LNCaP clone FGC (cell line): ENCODE data around the gene PFKFB2.

ENCODE experiments used
- DNase-seq: peaks from one replicate; pipeline ENCODE4 v3.0.0-alpha.2; 2011; ENCODE audit warnings: low read depth
- H3K4me3 ChIP-seq: 2 replicates; pipeline ENCODE4 v1.5.1; 2011; ENCODE audit warnings: mild to moderate bottlenecking, low read depth, low read length, control low read depth
- CTCF ChIP-seq: IDR thresholded peaks from 2 replicates; pipeline ENCODE4 v1.5.1; 2012; ENCODE audit warnings: mild to moderate bottlenecking; ENCODE audit not compliant: control insufficient read depth, insufficient read depth; ENCODE audit errors: extremely low read depth

PFKFB2 gene

GRCh38 chr1:207050480-207051190 is 2.4 kb upstream of the PFKFB2 start:
- TF ChIP-seq CTCF = no peak
- peak; percentile 77 for DNase-seq
- H3K4me3 ChIP-seq = peak overlapping the region; percentile 96

GRCh38 chr1:207051191-207051943 is 1.7 kb upstream of the PFKFB2 start, which contains the start of gene YOD1:
Gene YOD1 (minus strand): TSS chr1:207051208. CDS start chr1:207051030, 178 bp downstream.
- no peak for TF ChIP-seq CTCF
- peak within 1 kb of the TSS; percentile 96 for H3K4me3 ChIP-seq
- DNase-seq = no peak

- no peak overlapping the region for H3K4me3 ChIP-seq
- DNase-seq = no peak
- no peak for TF ChIP-seq CTCF
Measured at GRCh38 chr1:207054491-207054890, 1.4 kb downstream of the PFKFB2 start.

GRCh38 chr1:207055386-207056001 is 2.4 kb downstream of the PFKFB2 start:
- no peak overlapping the region for H3K4me3 ChIP-seq
- DNase-seq = no peak
- no peak for TF ChIP-seq CTCF

- TF ChIP-seq CTCF = no peak
- no peak overlapping the region for H3K4me3 ChIP-seq
- no peak for DNase-seq
Measured at GRCh38 chr1:207056673-207057072, 3.6 kb downstream of the PFKFB2 start.

GRCh38 chr1:207058252-207058651 is 5.2 kb downstream of the PFKFB2 start:
- no peak for DNase-seq
- no peak overlapping the region for H3K4me3 ChIP-seq
- no peak for TF ChIP-seq CTCF
